Activated T-cell treated with anti-CD3 and anti-CD28 coated beads for 1 hour (primary cell): ENCODE measurements around the gene TFPI.
"Not testable (repeated sequence)": the region's sequence is repeated elsewhere in the genome, so short reads cannot be mapped to it uniquely, and the experiment has no call there.

ENCODE experiments used
- DNase-seq: peaks from one replicate; pipeline ENCODE4 v3.0.0-alpha.2; 2020; ENCODE audit warnings: low read depth

TFPI gene

GRCh38 chr2:187554011-187554703, at the start of gene TFPI:
Gene TFPI, minus strand, starts transcription at chr2:187554435. Its CDS starts 50,667 bp downstream, at chr2:187503768.
- no peak for DNase-seq

DNA sequence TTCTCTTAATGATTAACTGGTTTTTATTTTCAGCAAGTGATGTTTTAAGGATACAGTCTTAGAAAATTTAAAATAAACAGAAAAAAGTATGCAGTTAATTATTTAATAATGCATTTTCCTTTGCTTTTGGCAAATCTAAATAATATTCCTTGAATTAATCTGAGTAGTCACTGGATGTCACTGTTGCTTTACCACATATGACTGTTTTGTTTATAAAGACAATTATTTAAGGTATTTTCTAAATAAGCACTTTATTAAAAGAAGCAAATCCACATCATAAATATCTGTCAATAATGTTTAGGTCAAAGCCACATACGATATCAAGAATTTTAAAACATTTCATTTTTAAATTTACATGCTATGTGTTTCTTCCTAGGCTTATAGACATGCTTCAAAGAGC, 40.6 kb upstream of the TFPI start:
- DNase-seq, result no peak

DNA sequence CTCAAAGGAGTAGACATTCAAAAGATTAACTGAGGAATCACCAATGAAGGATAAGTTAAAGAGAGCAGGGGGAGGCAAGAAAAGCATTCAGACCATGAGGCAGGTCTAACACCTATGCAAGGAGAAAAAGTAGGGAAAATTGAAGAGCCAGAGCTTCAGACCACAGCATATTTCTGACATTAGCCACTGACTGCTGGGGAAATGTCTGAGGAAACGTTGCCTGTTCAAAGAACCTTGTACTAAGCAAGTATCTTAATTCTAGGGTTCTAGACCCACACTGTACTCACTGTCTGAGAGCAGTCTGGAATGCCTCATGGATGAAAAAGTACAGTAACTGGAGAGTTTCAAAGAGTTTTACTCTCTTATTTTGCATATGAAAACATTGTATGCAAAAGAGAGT, 39.5 kb upstream of the TFPI start:
- DNase-seq, result no peak

GRCh38 chr2:187593098-187593497, 38.9 kb upstream of the TFPI start:
- DNase-seq, result no peak

GRCh38 chr2:187590175-187590574, 35.9 kb upstream of the TFPI start:
- no peak for DNase-seq

- DNase-seq, result no peak
Observed at GRCh38 chr2:187586011-187586641, 31.9 kb upstream of the TFPI start.

DNA sequence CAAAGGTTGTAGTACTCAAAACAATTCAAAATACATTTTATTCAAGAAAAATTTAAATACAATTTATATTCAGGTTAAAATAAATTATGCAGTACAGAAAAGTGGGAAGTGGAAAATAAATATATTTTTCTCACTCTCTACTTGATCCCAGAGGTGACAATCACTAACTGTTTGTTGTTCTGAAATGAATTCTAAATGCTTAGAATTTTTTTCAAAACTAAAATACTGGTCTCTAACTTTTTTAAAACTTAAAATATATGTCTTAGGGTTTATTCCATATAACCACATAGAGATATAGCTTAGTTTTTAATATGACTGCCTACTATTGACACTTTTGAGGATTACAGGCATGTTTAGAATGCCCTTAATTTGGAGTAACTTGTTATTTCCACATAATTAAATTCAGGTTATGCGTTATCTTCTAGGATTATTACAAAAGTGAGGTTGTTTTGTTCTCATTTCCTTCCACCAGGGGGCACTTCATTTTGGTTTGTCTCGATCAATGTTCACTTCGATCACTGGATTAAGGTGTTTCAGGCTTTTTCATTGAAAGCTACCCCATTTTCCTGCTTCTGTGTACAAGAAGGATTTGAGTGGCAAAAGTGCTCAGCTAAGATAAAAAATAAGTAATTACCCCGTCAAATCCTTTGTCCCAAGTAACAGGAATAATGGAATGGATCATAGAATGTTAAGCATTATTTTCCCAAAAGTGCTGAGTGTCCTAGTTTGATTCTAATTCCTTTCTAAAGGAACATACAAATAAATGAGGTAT, 27.1 kb upstream of the TFPI start:
- no peak for DNase-seq

DNA sequence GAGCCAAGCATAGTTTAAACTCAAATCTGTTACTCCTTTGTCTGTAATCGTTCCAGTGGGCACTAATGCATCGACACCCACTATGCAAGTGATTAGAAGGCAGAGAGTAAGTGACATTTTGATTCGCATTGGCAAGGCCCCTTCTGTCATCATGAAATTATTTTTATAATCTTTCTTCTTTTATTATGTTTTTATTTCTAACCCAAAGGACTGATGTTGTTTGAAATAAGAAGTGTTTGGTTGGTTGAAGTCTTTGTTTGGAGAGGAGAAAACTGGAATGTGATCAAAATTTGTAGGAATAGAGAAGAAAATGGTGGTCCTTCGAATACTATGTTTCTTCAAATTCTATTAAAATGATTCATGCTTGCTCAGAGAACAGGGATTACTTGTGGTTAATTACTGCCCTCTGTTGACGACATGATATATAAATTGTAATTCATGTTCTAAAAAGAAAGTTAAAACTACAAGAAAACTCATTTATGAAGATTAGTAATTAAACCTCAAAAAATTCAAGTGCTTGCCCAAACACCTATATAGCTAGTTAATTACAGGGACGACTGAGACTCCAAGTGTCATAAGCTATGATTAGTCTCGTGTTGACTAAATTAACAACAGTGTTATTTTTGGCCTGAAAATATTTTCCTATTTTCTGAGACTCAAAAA, 26.4 kb upstream of the TFPI start:
- DNase-seq, result no peak

DNA sequence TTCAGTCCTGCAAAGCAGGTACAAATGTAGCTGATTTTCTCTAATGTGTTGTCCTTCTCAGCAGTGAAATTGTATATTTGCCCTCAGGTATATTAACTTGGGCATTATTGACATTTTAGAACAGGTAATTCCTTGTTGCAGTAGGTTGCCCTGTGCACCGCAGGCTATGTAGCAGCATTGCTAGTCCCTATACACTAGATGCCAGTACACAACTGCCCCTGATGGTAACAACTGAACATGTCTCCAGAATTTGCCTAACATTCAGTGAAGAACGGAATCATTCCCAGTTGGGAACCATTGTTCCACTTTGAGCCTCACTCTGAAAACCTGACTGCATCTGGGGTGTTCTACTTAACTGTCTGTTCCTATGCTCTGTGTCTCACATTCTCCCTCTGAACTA, 23.1 kb upstream of the TFPI start:
- DNase-seq, result no peak

DNA sequence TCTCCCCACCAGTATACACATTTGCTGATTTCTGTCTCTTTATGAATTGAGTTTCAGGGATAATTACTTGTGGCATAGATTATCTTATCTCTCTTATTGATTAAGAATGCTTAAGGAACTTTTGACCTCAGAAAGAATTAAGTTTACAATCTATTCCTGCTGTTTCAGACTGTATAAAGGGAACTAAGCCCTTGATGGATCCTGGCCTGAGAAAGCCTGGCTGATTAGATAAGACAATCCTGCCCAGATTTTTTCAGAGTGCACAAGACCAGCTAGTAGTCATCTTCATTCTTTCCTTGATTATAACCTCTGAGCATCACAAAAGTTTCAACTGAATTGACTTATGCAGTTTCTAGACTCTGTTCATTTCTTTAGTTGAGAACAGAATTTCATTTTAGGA, 22.7 kb upstream of the TFPI start:
- no peak for DNase-seq

GRCh38 chr2:187575751-187576067, 21.5 kb upstream of the TFPI start:
- DNase-seq, result no peak

DNA sequence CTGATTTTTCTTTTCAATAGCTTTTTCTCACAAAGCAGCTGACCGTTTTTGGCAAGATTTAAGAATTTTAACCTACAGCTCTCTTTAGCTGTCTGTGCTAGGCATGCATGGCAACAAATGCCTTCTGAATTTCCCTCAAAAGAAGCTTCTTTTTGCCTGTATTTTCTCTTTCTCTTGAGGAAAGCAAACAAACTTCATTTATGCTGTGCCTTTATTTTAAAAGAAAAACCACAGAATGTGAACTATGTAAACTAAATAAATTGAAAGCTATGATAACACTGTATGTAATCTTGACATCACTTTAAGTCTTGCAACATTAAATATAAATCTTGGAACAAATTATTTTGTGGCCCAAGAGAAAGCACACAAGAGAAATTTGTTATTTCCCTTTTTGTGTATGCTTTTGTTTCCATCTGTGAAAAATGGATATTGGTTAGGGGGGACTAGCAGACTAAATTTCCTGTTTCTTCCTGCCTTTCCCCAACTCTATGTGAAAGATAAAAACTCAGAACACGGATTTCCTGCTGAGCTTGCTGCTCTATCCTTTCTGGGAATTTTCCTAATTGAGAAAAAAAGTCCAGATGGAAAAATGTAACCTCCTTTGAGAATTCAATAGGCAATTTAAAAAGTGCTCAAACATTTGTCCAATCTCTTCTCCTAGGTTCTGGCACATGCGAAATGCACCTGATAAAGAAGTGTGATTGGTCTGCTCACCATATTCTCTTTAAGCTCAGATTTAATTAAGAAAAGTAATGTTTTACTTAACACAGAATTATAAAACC, 20.9 kb upstream of the TFPI start:
- DNase-seq, result no peak

DNA sequence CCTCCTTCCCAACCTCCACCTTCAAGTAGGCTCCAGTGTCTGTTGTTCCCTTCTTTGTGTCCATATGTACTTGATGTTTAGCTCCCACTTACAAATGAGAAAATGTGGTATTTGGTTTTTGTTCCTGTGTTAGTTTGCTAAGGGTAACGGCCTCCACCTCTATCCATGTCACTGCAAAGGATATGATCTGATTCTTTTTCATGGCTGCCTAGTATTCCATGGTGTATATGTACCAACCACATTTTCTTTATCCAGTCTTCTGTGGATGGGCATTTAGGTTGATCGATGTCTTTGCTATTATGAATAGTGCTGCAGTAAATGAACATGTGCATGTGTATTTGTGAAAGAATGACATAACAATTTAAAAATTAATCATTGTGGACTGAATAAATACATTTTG, 19.5 kb upstream of the TFPI start:
- no peak for DNase-seq

- not testable (repeated sequence) for DNase-seq
Observed at GRCh38 chr2:187571996-187572395, 17.8 kb upstream of the TFPI start.

- DNase-seq, result no peak
Observed at GRCh38 chr2:187569571-187569970, 15.3 kb upstream of the TFPI start.

DNA sequence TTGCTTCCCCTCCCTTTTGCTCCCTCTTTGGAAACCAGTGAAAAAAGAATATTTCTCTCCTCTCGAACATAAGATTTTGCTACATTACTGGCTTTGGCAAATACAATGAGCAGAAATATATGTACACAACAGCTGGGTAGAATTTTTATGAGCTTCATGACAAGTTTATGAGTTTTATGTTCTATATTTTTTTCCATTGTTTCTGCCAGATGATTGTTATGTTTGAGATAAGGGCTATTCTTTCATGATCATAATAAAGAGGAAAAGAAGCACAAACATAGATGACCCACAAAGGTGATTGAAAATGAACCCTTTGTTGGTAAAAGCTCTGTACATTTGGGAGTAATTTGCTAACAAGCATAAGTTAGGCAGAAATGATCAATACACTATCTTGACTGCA, 14.8 kb upstream of the TFPI start:
- DNase-seq, result no peak

- no peak for DNase-seq
Observed at GRCh38 chr2:187567126-187567525, 12.9 kb upstream of the TFPI start.

DNA sequence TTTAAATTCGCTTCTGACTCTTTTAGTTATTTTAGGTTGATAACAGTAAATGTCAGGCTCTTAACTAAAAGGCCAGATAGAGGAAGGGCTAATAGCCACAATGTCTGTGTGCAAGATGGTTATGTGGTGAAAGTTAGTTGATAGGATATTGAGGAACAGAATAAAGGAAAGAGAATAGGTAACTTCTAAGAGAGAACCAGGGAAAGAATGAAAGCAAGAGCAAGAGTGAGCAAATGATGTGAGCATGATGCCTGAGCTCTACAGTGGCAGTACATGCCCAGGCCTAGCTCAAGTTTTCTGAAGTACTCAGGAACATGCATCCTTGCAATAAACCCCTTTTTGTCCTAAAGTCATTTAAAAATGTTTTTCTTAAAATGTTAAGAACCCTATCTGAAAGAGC, 12.5 kb upstream of the TFPI start:
- no peak for DNase-seq

- no peak for DNase-seq
Observed at GRCh38 chr2:187566266-187566665, 12.0 kb upstream of the TFPI start.

DNA sequence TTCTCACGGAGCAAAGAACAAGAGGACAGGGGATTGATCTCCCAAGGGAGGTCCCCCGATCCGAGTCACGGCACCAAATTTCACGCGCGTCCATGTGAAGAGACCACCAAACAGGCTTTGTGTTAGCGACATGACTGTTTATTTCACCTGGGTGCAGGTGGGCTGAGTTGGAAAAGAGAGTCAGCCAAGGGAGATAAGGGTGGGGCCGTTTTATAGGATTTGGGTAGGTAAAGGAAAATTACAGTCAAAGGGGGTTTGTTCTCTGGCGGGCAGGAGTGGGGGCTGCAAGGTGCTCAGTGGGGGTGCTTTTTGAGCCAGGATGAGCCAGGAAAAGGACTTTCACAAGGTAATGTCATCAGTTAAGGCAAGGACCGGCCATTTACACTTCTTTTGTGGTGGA, 11.4 kb upstream of the TFPI start:
- DNase-seq, result not testable (repeated sequence)

- not testable (repeated sequence) for DNase-seq
Observed at GRCh38 chr2:187556493-187556892, 2.3 kb upstream of the TFPI start.

- DNase-seq, result no peak
Observed at GRCh38 chr2:187554704-187555082, 458 bp upstream of the TFPI start.
